MM.1S (cell line): ENCODE results near the gene SH3PXD2A.

Experiments used
- DNase-seq: peaks from one replicate; pipeline ENCODE4 v3.0.0-alpha.2; 2015
- H2AFZ ChIP-seq: fragments of 300-600 bp; sonication (generic); 2 replicates; pipeline ENCODE4 v1.6.0; 2016; ENCODE audit warnings: antibody characterized with exemption, low read length
- H3F3A ChIP-seq: fragments of 300-600 bp; sonication (generic); 2 replicates; pipeline ENCODE4 v1.6.1; 2016; ENCODE audit warnings: mild to moderate bottlenecking, antibody characterized with exemption, low read length, moderate library complexity, mixed read lengths; ENCODE audit not compliant: insufficient read depth
- H3K27ac ChIP-seq: fragments of 300-600 bp; sonication (generic); 2 replicates; pipeline ENCODE4 v1.5.1; 2016; ENCODE audit warnings: mild to moderate bottlenecking, low read length
- H3K27me3 ChIP-seq: fragments of 300-600 bp; sonication (generic); replicated peaks from 2 replicates; pipeline ENCODE4 v1.6.0; 2016; ENCODE audit warnings: low read length; ENCODE audit not compliant: insufficient read depth
- H3K36me3 ChIP-seq: fragments of 300-600 bp; sonication (generic); replicated peaks from 2 replicates; pipeline ENCODE4 v1.6.1; 2016; ENCODE audit warnings: mild to moderate bottlenecking, low read length, mixed read lengths; ENCODE audit not compliant: insufficient read depth
- H3K4me1 ChIP-seq: fragments of 300-600 bp; sonication (generic); 2 replicates; pipeline ENCODE4 v1.6.1; 2016; ENCODE audit warnings: low read length, mixed read lengths
- H3K4me2 ChIP-seq: fragments of 300-600 bp; sonication (generic); 2 replicates; pipeline ENCODE4 v1.6.0; 2016; ENCODE audit warnings: low read depth, low read length
- H3K4me3 ChIP-seq: fragments of 300-600 bp; sonication (generic); 2 replicates; pipeline ENCODE4 v1.5.1; 2016; ENCODE audit warnings: low read length, mixed read lengths
- H3K79me2 ChIP-seq: fragments of 300-600 bp; sonication (generic); 2 replicates; pipeline ENCODE4 v1.6.1; 2016; ENCODE audit warnings: mixed run types, low read length, mixed read lengths
- H3K9ac ChIP-seq: fragments of 300-600 bp; sonication (generic); 2 replicates; pipeline ENCODE4 v1.6.1; 2016; ENCODE audit warnings: low read length, mixed read lengths
- H3K9me2 ChIP-seq: fragments of 300-600 bp; sonication (generic); replicated peaks from 2 replicates; pipeline ENCODE4 v1.6.1; 2016; ENCODE audit warnings: mild to moderate bottlenecking, low read length, mixed read lengths; ENCODE audit not compliant: insufficient read depth
- H3K9me3 ChIP-seq: fragments of 300-600 bp; sonication (generic); replicated peaks from 2 replicates; pipeline ENCODE4 v1.6.1; 2016; ENCODE audit warnings: mild to moderate bottlenecking, low read length, mixed read lengths; ENCODE audit not compliant: insufficient read depth
- H4K20me1 ChIP-seq: fragments of 300-600 bp; sonication (generic); 2 replicates; pipeline ENCODE4 v1.6.1; 2016; ENCODE audit warnings: mild to moderate bottlenecking, low read length, moderate library complexity, mixed read lengths; ENCODE audit not compliant: insufficient read depth
- EZH2 ChIP-seq: fragments of 300-600 bp; sonication (generic); optimal IDR thresholded peaks from 2 replicates; pipeline ENCODE3; 2017; ENCODE audit warnings: low read depth, mild to moderate bottlenecking, antibody characterized with exemption, low read length, mixed read lengths
- EZH2phosphoT487 ChIP-seq: fragments of 300-600 bp; sonication (generic); IDR thresholded peaks from 2 replicates; pipeline ENCODE4 v1.6.1; 2018; ENCODE audit warnings: antibody characterized with exemption, low read length
- TF ChIP-seq, protein P1 (sequence below): fragments of 300-600 bp; sonication (generic); IDR thresholded peaks from 2 replicates; pipeline ENCODE4 v1.5.1; 2016; ENCODE audit warnings: antibody characterized with exemption, low read length, mixed read lengths

Gene SH3PXD2A

DNA sequence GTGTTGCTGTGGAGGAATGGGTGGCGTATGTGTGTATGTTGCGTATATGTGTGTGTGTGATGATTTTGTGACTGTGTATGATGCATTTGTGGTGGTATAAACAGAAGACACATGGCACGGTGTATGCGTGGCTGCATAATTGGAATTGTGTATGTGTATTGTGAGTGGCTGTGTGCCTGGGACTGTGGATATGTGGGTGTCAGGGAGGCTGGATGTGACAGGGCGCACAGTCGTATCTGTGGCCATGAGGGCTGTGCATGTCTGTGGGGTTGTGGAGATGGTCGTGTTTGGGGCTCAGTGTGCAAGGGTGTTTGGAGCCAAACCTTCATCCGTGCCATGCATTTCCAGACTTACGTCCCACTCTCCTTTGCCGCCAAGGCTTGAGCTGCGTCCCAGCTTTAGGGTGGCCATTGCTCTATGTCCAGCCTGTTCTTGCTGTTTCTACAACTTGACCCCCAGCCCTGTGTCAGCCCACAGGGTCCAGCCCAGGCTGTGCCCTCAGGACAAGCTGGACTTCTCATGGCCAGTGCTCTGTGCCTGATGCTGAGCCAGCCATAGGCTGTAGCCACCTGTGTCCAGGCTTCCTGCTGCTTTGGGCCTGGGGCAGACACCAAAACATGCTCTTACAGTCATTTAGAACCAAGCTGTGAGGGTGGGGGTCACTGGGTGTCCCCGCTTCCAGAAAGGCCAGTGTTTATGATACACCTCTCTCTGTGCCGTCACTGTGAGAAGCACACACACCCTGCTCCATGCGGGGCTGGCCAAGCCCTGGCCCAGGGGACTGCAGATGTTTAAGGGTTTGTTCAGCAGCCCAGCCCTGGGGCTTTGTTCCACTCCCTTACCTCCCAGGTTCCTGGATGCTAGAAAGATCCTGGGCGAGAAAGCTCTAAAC is 234.2 kb downstream of the SH3PXD2A start:
- H4K20me1 ChIP-seq = no peaks in the 10 kb centered on the region
- H3K9ac ChIP-seq = no peak overlapping the region

GRCh38 chr10:103620352-103620740 is 235.0 kb downstream of the SH3PXD2A start:
- H2AFZ ChIP-seq = no peak overlapping the region

More for the DNA sequence above, 234.2 kb downstream of the SH3PXD2A start:
- no peak overlapping the region for H2AFZ ChIP-seq
- no peak overlapping the region for H3K4me2 ChIP-seq
- no peak overlapping the region for H3K4me3 ChIP-seq
- H3K27me3 ChIP-seq = no peaks in the 10 kb centered on the region
- no peaks in the 10 kb centered on the region for H3K9me2 ChIP-seq
- no peaks in the 10 kb centered on the region for H3K36me3 ChIP-seq
- no peak for TF ChIP-seq EZH2
- H3K4me1 ChIP-seq = no peaks in the 10 kb centered on the region
- no peak for DNase-seq
- no peaks in the 10 kb centered on the region for H3F3A ChIP-seq
- no peak overlapping the region for H3K27ac ChIP-seq
- no peaks in the 10 kb centered on the region for H3K9me3 ChIP-seq
- no peaks in the 10 kb centered on the region for H3K79me2 ChIP-seq

DNA sequence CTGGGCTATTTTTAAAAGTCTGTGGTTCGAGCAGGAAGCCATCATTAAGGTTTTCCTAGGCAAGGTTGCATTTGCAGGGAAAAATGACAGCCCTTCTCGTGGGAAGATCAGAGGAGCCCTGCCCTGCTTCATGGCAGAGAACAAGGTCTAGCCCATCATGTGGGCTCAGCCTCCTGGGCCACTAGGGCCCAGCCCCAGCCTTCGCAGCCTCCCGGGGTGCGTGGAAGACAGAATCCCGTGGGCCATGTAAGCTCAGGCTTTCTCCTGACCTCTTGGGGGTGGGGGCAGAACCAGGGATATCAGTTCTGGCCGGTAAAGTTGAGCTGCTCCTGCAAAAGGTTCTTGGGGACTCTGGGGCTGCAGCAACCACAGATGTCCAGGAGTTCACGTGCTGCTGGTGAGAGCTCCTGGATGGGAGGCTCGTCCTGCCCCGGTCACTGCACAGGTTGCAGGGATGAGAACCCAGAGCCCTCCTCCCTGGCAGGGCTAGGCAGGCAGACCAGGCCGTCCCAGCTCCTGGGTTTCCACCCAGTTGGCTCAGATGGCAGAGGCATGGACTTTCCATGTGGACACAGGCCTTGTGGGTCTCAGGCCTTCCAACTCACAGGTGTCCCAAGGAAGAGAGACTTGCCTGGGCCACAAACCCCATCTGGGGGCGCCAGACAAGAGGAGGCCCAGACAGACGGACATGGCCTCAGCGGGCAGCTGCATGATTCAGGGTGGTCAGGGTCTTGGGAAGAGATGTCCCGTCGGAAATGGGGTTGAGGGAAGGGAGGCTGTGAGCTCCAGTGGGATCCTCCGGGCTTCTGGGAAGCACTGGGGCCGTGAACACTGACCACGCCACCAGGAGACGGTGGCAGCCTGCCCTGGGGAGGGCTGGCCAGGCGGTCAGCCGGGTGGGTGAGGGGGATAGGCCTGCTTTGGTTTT is 235.7 kb downstream of the SH3PXD2A start:
- Histone ChIP-seq H3K4me1 (no peaks in the 10 kb centered on the region), H4K20me1 (no peaks in the 10 kb centered on the region), H3K79me2 (no peaks in the 10 kb centered on the region), H3K9me3 (no peaks in the 10 kb centered on the region), H3K27ac (no peak overlapping the region), H3K4me2 (no peak overlapping the region), H3F3A (no peaks in the 10 kb centered on the region), H3K4me3 (no peak overlapping the region), H3K27me3 (no peaks in the 10 kb centered on the region), H2AFZ (no peak overlapping the region), H3K9ac (no peak overlapping the region), H3K36me3 (no peaks in the 10 kb centered on the region), H3K9me2 (no peaks in the 10 kb centered on the region)
- TF ChIP-seq EZH2 = no peak
- DNase-seq = no peak

More at GRCh38 chr10:103620352-103620740, 235.0 kb downstream of the SH3PXD2A start:
- Histone ChIP-seq H3K79me2 (no peaks in the 10 kb centered on the region), H3K4me1 (no peaks in the 10 kb centered on the region), H3K9me3 (no peaks in the 10 kb centered on the region), H3K36me3 (no peaks in the 10 kb centered on the region), H3K4me2 (no peak overlapping the region), H3K27ac (no peak overlapping the region), H3K27me3 (no peaks in the 10 kb centered on the region), H3K9ac (no peak overlapping the region), H3F3A (no peaks in the 10 kb centered on the region), H3K9me2 (no peaks in the 10 kb centered on the region), H4K20me1 (no peaks in the 10 kb centered on the region), H3K4me3 (no peak overlapping the region)
- no peak for TF ChIP-seq EZH2
- TF ChIP-seq EZH2phosphoT487 = no peak
- TF ChIP-seq, protein P1, sequence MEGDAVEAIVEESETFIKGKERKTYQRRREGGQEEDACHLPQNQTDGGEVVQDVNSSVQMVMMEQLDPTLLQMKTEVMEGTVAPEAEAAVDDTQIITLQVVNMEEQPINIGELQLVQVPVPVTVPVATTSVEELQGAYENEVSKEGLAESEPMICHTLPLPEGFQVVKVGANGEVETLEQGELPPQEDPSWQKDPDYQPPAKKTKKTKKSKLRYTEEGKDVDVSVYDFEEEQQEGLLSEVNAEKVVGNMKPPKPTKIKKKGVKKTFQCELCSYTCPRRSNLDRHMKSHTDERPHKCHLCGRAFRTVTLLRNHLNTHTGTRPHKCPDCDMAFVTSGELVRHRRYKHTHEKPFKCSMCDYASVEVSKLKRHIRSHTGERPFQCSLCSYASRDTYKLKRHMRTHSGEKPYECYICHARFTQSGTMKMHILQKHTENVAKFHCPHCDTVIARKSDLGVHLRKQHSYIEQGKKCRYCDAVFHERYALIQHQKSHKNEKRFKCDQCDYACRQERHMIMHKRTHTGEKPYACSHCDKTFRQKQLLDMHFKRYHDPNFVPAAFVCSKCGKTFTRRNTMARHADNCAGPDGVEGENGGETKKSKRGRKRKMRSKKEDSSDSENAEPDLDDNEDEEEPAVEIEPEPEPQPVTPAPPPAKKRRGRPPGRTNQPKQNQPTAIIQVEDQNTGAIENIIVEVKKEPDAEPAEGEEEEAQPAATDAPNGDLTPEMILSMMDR = no peak
- no peak for DNase-seq
